Measurements from ENCODE around the gene PLEKHN1.
"Not testable (repeated sequence)": the region's sequence is repeated elsewhere in the genome, so short reads cannot be mapped to it uniquely, and the experiment has no call there.

DNA sequence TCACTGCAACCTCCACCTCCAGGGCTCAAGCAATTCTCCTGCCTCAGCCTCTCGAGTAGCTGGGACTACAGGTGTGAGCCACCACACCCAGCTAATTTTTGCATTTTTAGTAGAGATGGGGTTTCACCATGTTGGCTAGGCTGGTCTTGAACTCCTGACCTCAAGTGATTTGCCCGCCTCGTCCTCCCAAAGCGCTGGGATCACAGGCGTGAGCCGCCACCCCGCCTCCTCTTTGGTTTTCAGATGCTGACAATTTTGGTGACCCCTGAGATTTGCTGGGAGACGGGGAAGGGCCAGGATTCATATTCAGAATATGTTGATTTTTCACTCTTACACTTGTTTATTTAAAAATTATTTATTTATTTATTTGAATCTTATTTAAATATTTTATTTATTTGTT lies 43.8 kb downstream of the PLEKHN1 start:
- TF ChIP-seq CTCF, POLR2A (IDR thresholded peaks at IDR 0.05): not testable (repeated sequence)

Data from right lobe of liver (tissue), 4 donors.